Measurements from ENCODE around the gene NMT1. TPM values are rescaled to one million over a fixed set of nuclear protein-coding genes. Genes with fewer than 3 reads are reported as not detected.

The NMT1 gene
- total RNA-seq, 1 experiment from 2014 or later = 117 TPM

GRCh38 chr17:45135978-45136791 is 75.1 kb downstream of the NMT1 start:
- Histone ChIP-seq H3K9me3 (ENCODE audit: low read length) (no peaks in the 10 kb centered on the region), H3K4me1 (ENCODE audit: insufficient read depth, low read length) (peaks cover 14% of the 10 kb centered on the region), H3K27ac (ENCODE audit: low read length) (no peak overlapping the region), H3K9me2 (replicated peaks; ENCODE audit: low read length) (no peaks in the 10 kb centered on the region), H3K9ac (ENCODE audit: low read length) (peak overlapping the region; percentile 46), H4K20me1 (ENCODE audit: low read length) (no peaks in the 10 kb centered on the region), H3K36me3 (ENCODE audit: low read depth, low read length) (no peaks in the 10 kb centered on the region), H3K4me2 (ENCODE audit: low read length) (peak overlapping the region; percentile 91), H3K4me3 (ENCODE audit: low read length) (peak overlapping the region; percentile 70), H3F3A (ENCODE audit: low read length, unreplicated experiment) (peaks cover 3% of the 10 kb centered on the region), H3K79me2 (ENCODE audit: low read length) (peaks cover 16% of the 10 kb centered on the region), H2AFZ (ENCODE audit: low read length) (peak overlapping the region; percentile 79), H3K27me3 (ENCODE audit: low read length) (no peaks in the 10 kb centered on the region)
- intact Hi-C loops (cut with micrococcal nuclease) = loop anchor here (1.0 to 10.0 kb wide), 4 partner anchors 12 to 179 kb away; partner anchors contain the start of genes HEXIM1 and MAP3K14
- TF ChIP-seq EZH2phosphoT487 (IDR thresholded peaks at IDR 0.05; ENCODE audit: borderline replicate concordance, low read length) (no peak), CTCF (conservative IDR thresholded peaks at IDR 0.05; ENCODE audit: low read depth, low read length) (no peak), EZH2 (IDR thresholded peaks at IDR 0.05; ENCODE audit: low read length, unreplicated experiment) (no peak)
- no peak for DNase-seq
- no peak for ATAC-seq
- POLR2A ChIA-PET (ENCODE audit: unreplicated experiment) = interaction anchor here (0.5 to 2.0 kb wide), 4 partner anchors 14 to 1997 kb away, joined by 4 to 59 read pairs (median 4); partner anchors contain the start of gene HEXIM1
- BruUV-seq (replicated peaks) = TSS peak; percentile 43
- CTCF ChIA-PET = interaction anchor here (0.5 to 2.1 kb wide), 49 partner anchors 8 to 718 kb away, joined by 3 to 175 read pairs (median 6); partner anchors contain the start of genes DCAKD, HEXIM1, HEXIM2 and NMT1

- Histone ChIP-seq H3K9me2 (replicated peaks; ENCODE audit: low read length) (no peaks in the 10 kb centered on the region), H3K4me2 (ENCODE audit: low read length) (peak overlapping the region; percentile 91; the same call in 1 of the 2 replicates), H4K20me1 (ENCODE audit: low read length) (no peaks in the 10 kb centered on the region), H3K36me3 (ENCODE audit: low read depth, low read length) (no peaks in the 10 kb centered on the region), H3K4me1 (ENCODE audit: insufficient read depth, low read length) (peaks cover 9% of the 10 kb centered on the region), H3K9me3 (ENCODE audit: low read length) (no peaks in the 10 kb centered on the region), H3K79me2 (ENCODE audit: low read length) (peaks cover 8% of the 10 kb centered on the region), H3K4me3 (ENCODE audit: low read length) (no peak overlapping the region), H3F3A (ENCODE audit: low read length, unreplicated experiment) (peaks cover 3% of the 10 kb centered on the region), H2AFZ (ENCODE audit: low read length) (no peak overlapping the region), H3K27me3 (ENCODE audit: low read length) (no peaks in the 10 kb centered on the region), H3K9ac (ENCODE audit: low read length) (no peak overlapping the region), H3K27ac (ENCODE audit: low read length) (no peak overlapping the region)
- DNase-seq = no peak
- CTCF ChIA-PET = interaction anchor here (0.6 to 2.1 kb wide), 3 partner anchors 13 to 219 kb away, joined by 3 to 153 read pairs (median 3); partner anchors contain the start of gene HEXIM1
- TF ChIP-seq EZH2 (IDR thresholded peaks at IDR 0.05; ENCODE audit: low read length, unreplicated experiment) (no peak), CTCF (conservative IDR thresholded peaks at IDR 0.05; ENCODE audit: low read depth, low read length) (no peak), EZH2phosphoT487 (IDR thresholded peaks at IDR 0.05; ENCODE audit: borderline replicate concordance, low read length) (no peak)
- intact Hi-C loops (cut with micrococcal nuclease) = loop anchor here (10.0 kb wide), 1 partner anchor 178 kb away; the partner anchor contains the start of gene MAP3K14
- POLR2A ChIA-PET (ENCODE audit: unreplicated experiment) = no interaction called here
- no TSS peak for BruUV-seq (replicated peaks)
- no peak for ATAC-seq
Measured at GRCh38 chr17:45136846-45137560, 75.9 kb downstream of the NMT1 start.

All from PC-3 (cell line).